ENCODE data around the gene DNAJB9. TPM values are rescaled to one million over a fixed set of nuclear protein-coding genes. Genes with fewer than 3 reads are reported as not detected.

The DNAJB9 gene
- total and polyA plus RNA-seq, 10 of the 15 experiments (the other 5 are each of a cell fraction or from before 2014, with no cell fraction given), result 4.5 to 20.9 (median 8.8) TPM

DNA sequence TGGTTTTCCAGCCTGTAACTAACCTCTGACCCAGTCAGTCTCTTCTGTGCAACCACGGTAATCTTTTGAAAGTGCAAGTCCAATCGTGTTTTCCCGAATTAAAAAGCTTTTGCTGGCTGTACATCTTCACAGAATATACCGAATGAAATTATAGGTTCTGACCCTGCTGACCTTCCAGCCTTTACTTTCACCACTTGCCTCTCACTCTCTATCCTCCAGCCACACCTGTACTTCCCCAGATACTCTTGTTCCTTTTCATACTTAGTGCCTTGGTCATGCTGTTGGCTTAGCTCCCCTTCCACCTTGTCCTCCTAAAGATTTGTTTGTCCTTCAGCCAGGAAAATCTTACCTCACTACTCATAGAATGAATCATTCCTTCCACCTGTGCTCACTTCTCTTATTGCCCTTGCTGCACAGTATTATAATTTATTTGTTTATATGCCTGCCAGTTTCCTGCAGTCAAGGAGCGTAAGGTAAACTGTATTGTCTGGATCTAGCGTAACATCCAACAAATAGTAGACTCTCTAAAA lies 41.4 kb upstream of the DNAJB9 start:
- no peak for TF ChIP-seq ZNF622 (IDR thresholded peaks at IDR 0.05)
- TF ChIP-seq IKZF2 (IDR thresholded peaks at IDR 0.05), result no peak
- no peak for TF ChIP-seq BCL11A (IDR thresholded peaks at IDR 0.05; ENCODE audit: low read depth, low read length)
- no peak for TF ChIP-seq CBX3 (IDR thresholded peaks at IDR 0.05; ENCODE audit: borderline replicate concordance, low read depth)
- TF ChIP-seq POU2F2 (IDR thresholded peaks at IDR 0.05; ENCODE audit: borderline replicate concordance, low read depth, low read length), result no peak
- no peak for TF ChIP-seq E2F4 (IDR thresholded peaks at IDR 0.05; ENCODE audit: low read depth, low read length)
- TF ChIP-seq SPI1 (IDR thresholded peaks at IDR 0.05; ENCODE audit: borderline replicate concordance, insufficient read depth, low read depth, low read length), result no peak
- no peak for TF ChIP-seq ZNF207 (IDR thresholded peaks at IDR 0.05; ENCODE audit: borderline replicate concordance)
- no peak for TF ChIP-seq POLR2AphosphoS5 (IDR thresholded peaks at IDR 0.05; ENCODE audit: low read length)
- POLR2A ChIA-PET, result no interaction called here
- ATAC-seq, result no peak
- Histone ChIP-seq H3K79me2 (ENCODE audit: control insufficient read depth, insufficient read depth, low read length) (peaks cover 14% of the 10 kb centered on the region), H3K9ac (ENCODE audit: control insufficient read depth, insufficient read depth, low read length) (no peak overlapping the region), H3K4me3 (no peak overlapping the region), H3K9me3 (replicated peaks; ENCODE audit: control insufficient read depth, insufficient read depth, low read length) (no peaks in the 10 kb centered on the region), H3K4me1 (ENCODE audit: control insufficient read depth, insufficient read depth, low read length) (peaks cover 7% of the 10 kb centered on the region), H3K36me3 (ENCODE audit: control insufficient read depth in 2 of 2, insufficient read depth in 2 of 2, low read length in 1 of 2) (no peaks in the 10 kb centered on the region), H3K27ac (ENCODE audit: control insufficient read depth, insufficient read depth) (no peak overlapping the region), H4K20me1 (ENCODE audit: control insufficient read depth, insufficient read depth) (no peaks in the 10 kb centered on the region), H3K27me3 (replicated peaks in 1 of 2; ENCODE audit: control insufficient read depth in 2 of 2, insufficient read depth in 2 of 2, low read length in 1 of 2) (no peaks in the 10 kb centered on the region), H2AFZ (ENCODE audit: control insufficient read depth, low read depth, low read length) (no peak overlapping the region), H3K4me2 (ENCODE audit: control insufficient read depth, insufficient read depth) (no peak overlapping the region)
- in situ Hi-C loops (cut with MboI), result loop anchor here (5.0 kb wide), 1 partner anchor 39 kb away; the partner anchor contains the start of genes DNAJB9 and THAP5
- 98% methylated on average over 6 of the region's 6 CpGs for WGBS (ENCODE audit: insufficient coverage, insufficient replicate concordance, low lambda C conversion rate, missing lambda C conversion rate)
- no peak for DNase-seq (ENCODE audit: low read depth, low spot score)
- SMC1A ChIA-PET (ENCODE audit: uncharacterized antibody, unreplicated experiment), result interaction anchor here (2.2 kb wide), 1 partner anchor 46 kb away, joined by 8 read pairs; no protein-coding TSS in a partner anchor
- intact Hi-C loops (cut with micrococcal nuclease; ENCODE audit: unreplicated experiment), result no loop called here
- RAD21 ChIA-PET (ENCODE audit: unreplicated experiment), result no interaction called here
- FAIRE-seq, result no peak
- CTCF ChIA-PET, result no interaction called here
- no TSS peak for BruUV-seq (replicated peaks)
